GM18499 (cell line): ENCODE results near the gene HSDL1.

Experiments
- ATAC-seq: cut with Tn5 transposase; IDR thresholded peaks from one replicate; pipeline ENCODE4 v1.9.1; 2021; ENCODE audit warnings: moderate number of reproducible peaks; ENCODE audit not compliant: insufficient read depth, unreplicated experiment

HSDL1 gene

GRCh38 chr16:84176192-84177053, 31.4 kb upstream of the HSDL1 start:
- no peak for ATAC-seq

GRCh38 chr16:84175350-84176081, 30.5 kb upstream of the HSDL1 start:
- ATAC-seq: no peak

DNA sequence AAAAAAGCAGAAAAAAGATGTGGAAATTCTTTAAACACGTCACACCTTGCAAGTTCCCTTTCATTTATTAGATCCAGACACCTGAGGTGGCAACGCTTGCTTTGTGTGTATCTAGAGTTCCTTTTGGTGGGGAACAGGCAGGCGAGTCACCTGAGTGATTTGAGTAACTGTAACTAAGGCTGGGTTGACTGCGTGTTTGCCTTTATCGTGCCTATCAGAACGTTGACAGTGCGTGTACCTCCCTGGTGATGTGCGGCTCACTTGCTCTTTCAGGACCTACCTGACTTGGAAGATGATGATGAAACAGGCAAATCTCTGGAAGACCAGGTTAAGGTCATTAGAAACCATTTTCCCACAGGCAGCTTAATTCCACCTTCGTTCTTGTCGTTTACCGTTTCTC, 29.4 kb upstream of the HSDL1 start:
- no peak for ATAC-seq

- ATAC-seq: no peak
Observed at GRCh38 chr16:84169765-84170310, 24.9 kb upstream of the HSDL1 start.

GRCh38 chr16:84166796-84167695, 22.1 kb upstream of the HSDL1 start:
- ATAC-seq: no peak

GRCh38 chr16:84165746-84166145, 20.8 kb upstream of the HSDL1 start:
- no peak for ATAC-seq

DNA sequence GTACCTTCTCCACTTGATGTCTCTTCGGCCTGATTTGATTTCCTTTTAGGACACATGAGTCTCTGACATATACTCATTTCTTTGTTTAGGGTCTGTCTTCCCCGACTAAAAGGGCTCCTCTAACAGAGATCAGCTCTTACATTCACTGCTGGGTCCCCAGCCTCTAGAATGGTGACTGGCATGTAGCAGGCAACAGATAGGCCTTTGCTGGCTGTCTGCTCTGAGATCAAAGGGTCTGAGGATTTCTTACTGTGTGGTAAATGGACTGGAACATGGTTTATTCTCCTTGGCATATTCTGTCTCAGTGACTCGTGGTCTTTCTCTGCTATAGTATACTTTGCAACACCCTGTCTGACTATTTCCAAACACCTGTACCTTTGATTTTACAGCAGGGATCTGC, 16.8 kb upstream of the HSDL1 start:
- ATAC-seq: no peak

- ATAC-seq: no peak
Observed at GRCh38 chr16:84161037-84161436, 16.1 kb upstream of the HSDL1 start.

GRCh38 chr16:84159800-84160199, 14.8 kb upstream of the HSDL1 start:
- ATAC-seq: no peak

DNA sequence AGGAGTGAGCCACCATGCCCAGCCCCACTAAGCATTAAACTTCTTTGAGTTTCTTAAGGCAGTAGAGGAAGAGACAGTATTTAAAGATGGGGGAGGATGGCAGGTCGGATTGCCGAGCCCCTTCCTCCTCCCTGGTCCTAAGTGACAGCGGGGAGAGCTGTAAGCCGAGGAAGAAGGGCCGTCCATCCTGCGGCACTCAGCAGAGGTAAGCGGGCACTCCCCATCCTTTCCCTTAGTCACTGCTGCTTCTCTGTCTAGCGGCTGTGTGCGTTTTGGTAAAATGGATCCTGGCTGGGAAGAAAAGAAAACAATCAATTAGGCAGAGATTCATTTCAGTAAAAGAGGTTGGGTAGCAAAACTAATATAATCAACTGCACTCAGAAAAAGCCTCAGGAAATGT, 14.0 kb upstream of the HSDL1 start:
- no peak for ATAC-seq

GRCh38 chr16:84156342-84156784, 11.4 kb upstream of the HSDL1 start:
- ATAC-seq: no peak

- no peak for ATAC-seq
Observed at GRCh38 chr16:84155771-84156170, 10.8 kb upstream of the HSDL1 start.

GRCh38 chr16:84155226-84155625, 10.2 kb upstream of the HSDL1 start:
- ATAC-seq: no peak

GRCh38 chr16:84153660-84154214, 8.8 kb upstream of the HSDL1 start:
- ATAC-seq: no peak

DNA sequence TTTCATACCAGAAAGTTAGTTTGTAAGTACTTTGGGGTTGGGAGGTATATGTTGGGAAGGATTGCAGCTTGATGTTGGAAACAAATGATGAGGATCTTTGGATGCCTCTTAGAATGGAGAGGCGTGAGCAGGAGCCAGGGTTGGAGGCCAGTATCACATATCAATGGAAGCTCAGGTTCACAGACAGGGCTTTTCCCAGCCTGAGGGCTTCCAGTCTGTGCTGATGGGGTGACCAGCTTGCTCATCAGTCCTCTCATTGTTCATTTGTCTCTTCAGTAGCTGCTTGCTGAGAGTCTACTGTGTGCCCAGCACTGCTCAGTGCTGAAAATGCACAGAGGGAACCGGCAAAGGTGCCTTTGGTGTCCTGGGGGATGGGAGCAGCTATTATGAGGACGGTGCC, 5.9 kb upstream of the HSDL1 start:
- no peak for ATAC-seq

DNA sequence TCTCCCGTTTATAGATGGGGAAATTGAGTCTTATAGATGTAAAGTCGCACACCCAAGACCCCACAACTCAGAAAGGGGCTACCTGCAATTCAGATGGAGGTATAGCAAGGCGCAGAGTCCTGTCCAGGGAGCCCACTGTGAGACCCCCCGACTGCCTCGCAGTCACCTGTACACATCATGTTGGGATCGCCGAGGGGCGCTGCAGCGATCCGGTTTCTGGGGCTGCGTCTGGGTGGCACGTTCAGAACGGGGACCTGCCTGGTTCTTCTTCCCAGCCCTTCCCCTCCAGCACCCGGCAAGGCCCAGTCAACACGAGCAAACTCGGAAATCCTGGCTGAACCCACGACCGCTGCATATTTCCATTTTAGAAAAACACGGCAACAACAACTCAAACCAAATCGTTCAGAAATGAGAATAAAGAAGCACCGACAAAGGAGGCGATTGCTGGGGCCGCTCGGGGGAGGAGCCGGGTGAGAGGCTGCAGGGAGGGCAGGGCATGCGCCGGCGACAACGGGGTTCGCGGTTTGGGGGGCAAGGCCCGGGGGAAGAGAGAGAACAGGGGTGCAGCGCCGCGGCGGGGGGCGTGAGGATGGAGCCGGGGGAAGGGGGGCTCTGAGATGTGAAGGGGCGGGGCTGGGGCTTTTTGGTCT, 643 bp downstream of the HSDL1 start:
- ATAC-seq: no peak

DNA sequence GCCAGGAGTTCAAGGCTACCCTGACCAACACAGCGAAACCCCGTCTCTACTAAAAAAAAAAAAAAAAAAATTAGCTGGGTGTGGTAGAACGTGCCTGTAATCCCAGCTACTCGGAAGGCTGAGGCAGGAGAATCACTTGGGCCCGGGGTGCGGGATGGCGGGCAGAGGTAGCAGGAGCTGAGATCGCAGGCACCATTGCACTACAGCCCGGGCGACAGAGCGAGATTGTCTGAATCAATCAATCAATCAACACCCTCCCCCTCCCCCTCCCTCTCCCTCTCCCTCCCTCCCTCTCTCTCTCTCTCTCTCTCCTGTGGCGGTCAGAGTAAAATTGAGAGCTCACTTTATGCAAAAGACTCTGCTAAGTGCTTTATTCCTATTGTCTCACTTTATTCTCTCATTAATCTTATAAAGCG, 1.2 kb downstream of the HSDL1 start:
- ATAC-seq: no peak

DNA sequence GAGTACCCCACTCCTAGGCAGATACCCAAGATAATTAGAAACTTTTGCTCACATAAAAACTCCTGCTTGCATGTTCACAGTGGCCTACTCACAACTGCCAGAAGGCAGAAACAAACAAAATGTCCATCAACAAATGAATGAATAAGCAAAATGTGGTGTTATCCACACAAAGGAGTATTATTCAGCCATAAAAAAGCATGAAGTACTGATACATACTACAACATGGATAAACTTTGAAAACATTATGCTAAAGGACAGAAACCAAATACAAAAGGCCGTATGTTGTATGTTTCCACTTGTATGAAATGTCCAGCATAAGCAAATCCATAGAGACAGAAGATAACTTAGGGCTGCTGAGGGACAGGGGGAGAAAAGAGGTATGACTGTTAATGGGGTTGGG, 1.9 kb downstream of the HSDL1 start:
- ATAC-seq: no peak

- no peak for ATAC-seq
Observed at GRCh38 chr16:84141143-84141670, 3.8 kb downstream of the HSDL1 start.
